Endothelial cell of umbilical vein (primary cell): Measurements from ENCODE around the gene MBD5. TPM values are rescaled to one million over a fixed set of nuclear protein-coding genes. Genes with fewer than 3 reads are reported as not detected.

Source experiments
- BruUV-seq: library from RNA; stranded (reverse); fragments of 400-500 nt; replicated peaks from 2 replicates; lab custom pipeline; 2021; lab: Mats Ljungman, UMichigan
- CTCF ChIA-PET: fragments of 300-600, 350-600 bp; sonication (Branson Sonifier 250); formaldehyde crosslinking; loops from one replicate; lab custom pipeline; 2021; ENCODE audit warnings: antibody characterized with exemption, inconsistent platforms; lab: Charles Lee
- POLR2A ChIA-PET: fragments of 300-600, 350-600 bp; sonication (Branson Sonifier 250); formaldehyde crosslinking; loops from one replicate; lab custom pipeline; 2021; ENCODE audit warnings: antibody characterized with exemption, inconsistent platforms; lab: Charles Lee
- DNase-seq: peaks from one replicate; pipeline ENCODE4 v3.0.0-alpha.2; 2011; ENCODE audit warnings: low read depth, low spot score
- FAIRE-seq: peaks from 2 replicates; lab custom pipeline; 2011; peaks lifted over from hg19 to GRCh38; lab: Jason Lieb, UNC
- H2AFZ ChIP-seq: 2 replicates; pipeline ENCODE4 v1.6.0; 2012; ENCODE audit warnings: low read depth, low read length, control low read depth, inconsistent platforms
- H3K27ac ChIP-seq: 2 replicates; pipeline ENCODE4 v1.5.1; 2011; ENCODE audit warnings: low read depth, mild to moderate bottlenecking, control low read depth, low read length, moderate library complexity; ENCODE audit not compliant: insufficient read depth
- H3K27me3 ChIP-seq, 2 experiments: 2 replicates each; pipeline versions ENCODE4 v1.6.0 to v1.6.1; 2011; ENCODE audit warnings: low read length in 2 of 2, mixed read lengths in 1 of 2; ENCODE audit not compliant: control insufficient read depth in 2 of 2, insufficient read depth in 2 of 2
- H3K36me3 ChIP-seq, 2 experiments: 2 replicates in 1 of 2; 3 replicates in 1 of 2; pipeline ENCODE4 v1.5.1; 2011; ENCODE audit warnings: low read length in 2 of 2, mild to moderate bottlenecking in 1 of 2, moderate library complexity in 1 of 2; ENCODE audit not compliant: control insufficient read depth in 2 of 2, insufficient read depth in 2 of 2; ENCODE audit errors: extremely low read depth in 1 of 2
- H3K4me1 ChIP-seq: 3 replicates; pipeline ENCODE4 v1.5.1; 2011; ENCODE audit warnings: mild to moderate bottlenecking, low read length; ENCODE audit not compliant: control insufficient read depth, insufficient read depth; ENCODE audit errors: extremely low read depth
- H3K4me2 ChIP-seq: 2 replicates; pipeline ENCODE4 v1.6.1; 2011; ENCODE audit warnings: low read length, control low read depth, mixed read lengths; ENCODE audit not compliant: insufficient read depth
- H3K4me3 ChIP-seq, 3 experiments: fragments of 200-600 bp in 1 of 3; sonication (generic), shearing (Covaris generic) in 1 of 3; replicated peaks in 1 of 3; 2 replicates each; pipeline ENCODE4 v1.5.1; 2011 to 2016; ENCODE audit warnings: control low read depth in 3 of 3, low read length in 3 of 3, mild to moderate bottlenecking in 2 of 3, inconsistent platforms in 1 of 3, low read depth in 1 of 3, moderate library complexity in 1 of 3; ENCODE audit not compliant: insufficient read depth in 1 of 3
- H3K79me2 ChIP-seq: 2 replicates; pipeline ENCODE4 v1.6.0; 2012; ENCODE audit warnings: low read length, inconsistent platforms; ENCODE audit not compliant: control insufficient read depth, insufficient read depth
- H3K9ac ChIP-seq: replicated peaks from 2 replicates; pipeline ENCODE3; 2011; ENCODE audit warnings: low read length, control low read depth; ENCODE audit not compliant: insufficient read depth; ENCODE audit errors: extremely low read depth
- H3K9me1 ChIP-seq: replicated peaks from 3 replicates; pipeline ENCODE4 v1.6.0; 2011; ENCODE audit warnings: mild to moderate bottlenecking, low read length; ENCODE audit not compliant: control insufficient read depth, insufficient read depth; ENCODE audit errors: extremely low read depth
- H3K9me3 ChIP-seq: replicated peaks from 2 replicates; pipeline ENCODE4 v1.5.1; 2012; ENCODE audit warnings: low read length, inconsistent platforms; ENCODE audit not compliant: control insufficient read depth, insufficient read depth
- H4K20me1 ChIP-seq: replicated peaks from 2 replicates; pipeline ENCODE3; 2011; ENCODE audit warnings: mild to moderate bottlenecking, low read length; ENCODE audit not compliant: control insufficient read depth, insufficient read depth; ENCODE audit errors: extremely low read depth
- CTCF ChIP-seq, 2 donors: IDR thresholded peaks; 1 replicate in 1 of 2; 2 replicates in 1 of 2; pipeline ENCODE4 v1.5.1; 2011; ENCODE audit warnings: low read length in 2 of 2, mild to moderate bottlenecking in 2 of 2, moderate library complexity in 2 of 2, control low read depth in 1 of 2, inconsistent platforms in 1 of 2, low read depth in 1 of 2; ENCODE audit not compliant: insufficient read depth in 1 of 2; ENCODE audit errors: extremely low read depth in 1 of 2
- EZH2 ChIP-seq: IDR thresholded peaks from 2 replicates; pipeline ENCODE4 v1.6.1; 2012; ENCODE audit warnings: borderline replicate concordance, low read depth, mild to moderate bottlenecking, moderate library complexity, low read length, inconsistent platforms; ENCODE audit not compliant: severe bottlenecking
- FOS ChIP-seq: IDR thresholded peaks from 2 replicates; pipeline ENCODE4 v1.6.1; 2011; ENCODE audit warnings: mild to moderate bottlenecking, low read length, moderate library complexity, borderline replicate concordance; ENCODE audit not compliant: insufficient read depth
- GATA2 ChIP-seq: IDR thresholded peaks from 2 replicates; pipeline ENCODE4 v1.7.0; 2011; ENCODE audit warnings: low read depth, mild to moderate bottlenecking, moderate library complexity, mixed read lengths, low read length; ENCODE audit not compliant: insufficient read length, insufficient read depth
- JUN ChIP-seq: IDR thresholded peaks from 2 replicates; pipeline ENCODE4 v1.6.1; 2011; ENCODE audit warnings: borderline replicate concordance, low read depth; ENCODE audit not compliant: insufficient read length, insufficient read depth
- MAX ChIP-seq: IDR thresholded peaks from 2 replicates; pipeline ENCODE4 v1.6.1; 2011; ENCODE audit not compliant: insufficient read depth, insufficient read length
- MYC ChIP-seq: IDR thresholded peaks from one replicate; pipeline ENCODE4 v1.6.1; 2011; ENCODE audit warnings: mild to moderate bottlenecking, low read depth, low read length
- POLR2A ChIP-seq: IDR thresholded peaks from 2 replicates; pipeline ENCODE4 v1.6.1; 2012; ENCODE audit warnings: low read depth, mild to moderate bottlenecking, control low read depth, low read length
- POLR2AphosphoS5 ChIP-seq: IDR thresholded peaks from 2 replicates; pipeline ENCODE4 v1.6.1; 2012; ENCODE audit warnings: low read depth, mild to moderate bottlenecking, control low read depth, low read length, moderate library complexity; ENCODE audit not compliant: insufficient read depth
- dilution Hi-C: fragments of 300-500 bp; cut with MboI; formaldehyde crosslinking; loops from one replicate; pipeline ENCODE4 v1.15.0; 2019; ENCODE audit warnings: low sequenced_read_pairs; ENCODE audit not compliant: extremely low pct_ligation_motif_present
- intact Hi-C: fragments of 100-400 bp; cut with micrococcal nuclease; formaldehyde crosslinking; loops from one replicate; pipeline ENCODE4 v1.10.0; 2022
- polyA plus RNA-seq, 4 experiments: library from polyadenylated mRNA; depleted of rRNA in 3 of 4; stranded (reverse) in 3 of 4; unstranded in 1 of 4; fragments of >200 nt; gene quantifications; 2 replicates each; pipeline versions ENCODE4 v1.2.1 to v1.2.3, GENCODE V29; 2011 to 2012; ENCODE audit warnings: missing spikeins in 1 of 4
- total RNA-seq: library from RNA; stranded (reverse); gene quantifications from 2 replicates; pipeline ENCODE4 v1.2.3, GENCODE V29; 2021

MBD5 gene
- total and polyA plus RNA-seq, 2 donors (not counting 3 experiments of a cell fraction or from before 2014, with no cell fraction given), result 11.3 to 37.0 TPM

GRCh38 chr2:148161909-148162435 is 141.1 kb downstream of the MBD5 start:
- no peaks in the 10 kb centered on the region for H3K9me1 ChIP-seq
- H3K4me2 ChIP-seq, result no peak overlapping the region
- H3K4me1 ChIP-seq, result no peaks in the 10 kb centered on the region
- no peaks in the 10 kb centered on the region for H3K36me3 ChIP-seq
- FAIRE-seq (no peak), DNase-seq (no peak)
- H3K27me3 ChIP-seq, result no peaks in the 10 kb centered on the region
- no peak overlapping the region for H3K4me3 ChIP-seq
- POLR2A ChIA-PET, result no interaction called here
- H3K27ac ChIP-seq, result no peak overlapping the region
- intact Hi-C loops, result no loop called here
- no peaks in the 10 kb centered on the region for H4K20me1 ChIP-seq
- CTCF ChIA-PET, result interaction anchor here (1.3 to 1.5 kb wide), 3 partner anchors 15 to 347 kb away, joined by 3 to 4 read pairs (median 3); no protein-coding TSS in a partner anchor
- TF ChIP-seq POLR2AphosphoS5 (no peak), MAX (no peak), EZH2 (no peak), JUN (no peak), FOS (no peak), CTCF (IDR thresholded peaks at IDR 0.05; ENCODE audit: extremely low read depth in 1 of 2, insufficient read depth in 1 of 2, low read depth in 1 of 2, low read length in 2 of 2) (no peak), MYC (no peak), GATA2 (no peak), POLR2A (no peak)
- H2AFZ ChIP-seq, result no peak overlapping the region
- H3K9me3 ChIP-seq, result no peaks in the 10 kb centered on the region
- BruUV-seq, result no TSS peak
- H3K9ac ChIP-seq, result no peak overlapping the region
- dilution Hi-C loops, result no loop called here
- no peaks in the 10 kb centered on the region for H3K79me2 ChIP-seq
